GM18520 (cell line): ENCODE measurements around the gene PRKCE.

Experiments
- ATAC-seq: cut with Tn5 transposase; IDR thresholded peaks from one replicate; pipeline ENCODE4 v1.9.1; 2021; ENCODE audit not compliant: unreplicated experiment

Gene PRKCE

DNA sequence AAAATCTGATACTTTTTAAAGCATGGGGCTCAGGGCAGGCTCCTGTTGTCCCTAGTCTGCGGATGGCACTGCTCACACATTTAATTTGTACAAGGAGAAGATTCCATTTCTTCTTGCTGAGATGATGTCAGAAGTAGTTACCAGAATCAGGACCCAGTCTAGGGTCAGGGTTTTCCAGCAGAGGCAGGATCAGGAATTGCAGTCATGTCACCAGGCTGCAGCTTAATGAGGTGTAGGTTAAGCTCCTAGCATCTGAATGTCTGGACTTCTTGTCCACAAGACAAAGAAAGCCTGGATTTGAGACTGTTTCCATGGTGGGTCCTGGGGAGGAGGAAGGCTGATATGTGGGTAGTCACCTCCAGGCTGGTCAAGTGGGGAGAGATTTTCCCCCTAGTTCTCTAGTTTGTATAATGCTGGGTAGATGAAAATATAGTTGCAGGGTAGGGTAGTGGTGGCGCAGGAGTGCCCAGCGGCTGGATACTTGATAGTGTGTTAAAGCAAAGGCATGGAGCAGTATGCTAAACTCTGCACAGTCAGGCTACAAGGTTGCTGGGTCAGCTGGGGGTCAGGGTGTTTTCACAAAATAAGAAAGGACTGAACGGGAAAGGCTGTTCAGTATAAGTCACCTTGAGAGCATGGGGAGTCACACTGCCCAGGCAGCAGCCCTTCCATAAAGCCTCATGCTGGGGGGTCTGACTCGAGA, 148.4 kb downstream of the PRKCE start:
- no peak for ATAC-seq

DNA sequence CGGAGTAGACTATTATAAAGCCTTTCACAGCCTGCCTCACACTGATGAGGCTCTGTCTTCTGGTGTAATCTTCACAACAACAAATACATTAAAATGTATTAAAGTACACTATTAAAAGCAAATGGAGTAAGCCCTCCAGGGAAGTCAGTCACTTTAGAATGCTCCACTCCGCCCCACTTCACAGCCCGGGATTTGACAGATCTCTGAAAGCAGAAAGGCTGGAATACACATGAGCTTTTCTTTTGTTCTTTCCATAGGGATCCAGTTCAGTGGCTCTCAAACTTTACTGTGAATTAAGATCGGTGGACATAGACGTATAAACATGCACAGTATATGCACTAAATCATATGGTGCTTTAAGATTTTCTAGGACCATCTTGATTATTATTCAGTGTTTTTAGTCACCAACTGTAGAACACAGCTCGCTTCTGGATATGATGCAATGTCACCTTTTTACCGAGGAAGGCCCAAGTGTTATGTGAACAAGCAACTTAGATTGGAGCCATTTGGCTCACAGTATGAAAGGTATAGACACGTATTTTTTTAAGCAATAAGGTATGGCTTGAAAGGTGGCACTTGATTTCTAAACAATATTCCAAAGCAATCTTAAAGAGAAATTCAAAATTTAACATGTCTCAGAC, 151.1 kb downstream of the PRKCE start:
- ATAC-seq = no peak

DNA sequence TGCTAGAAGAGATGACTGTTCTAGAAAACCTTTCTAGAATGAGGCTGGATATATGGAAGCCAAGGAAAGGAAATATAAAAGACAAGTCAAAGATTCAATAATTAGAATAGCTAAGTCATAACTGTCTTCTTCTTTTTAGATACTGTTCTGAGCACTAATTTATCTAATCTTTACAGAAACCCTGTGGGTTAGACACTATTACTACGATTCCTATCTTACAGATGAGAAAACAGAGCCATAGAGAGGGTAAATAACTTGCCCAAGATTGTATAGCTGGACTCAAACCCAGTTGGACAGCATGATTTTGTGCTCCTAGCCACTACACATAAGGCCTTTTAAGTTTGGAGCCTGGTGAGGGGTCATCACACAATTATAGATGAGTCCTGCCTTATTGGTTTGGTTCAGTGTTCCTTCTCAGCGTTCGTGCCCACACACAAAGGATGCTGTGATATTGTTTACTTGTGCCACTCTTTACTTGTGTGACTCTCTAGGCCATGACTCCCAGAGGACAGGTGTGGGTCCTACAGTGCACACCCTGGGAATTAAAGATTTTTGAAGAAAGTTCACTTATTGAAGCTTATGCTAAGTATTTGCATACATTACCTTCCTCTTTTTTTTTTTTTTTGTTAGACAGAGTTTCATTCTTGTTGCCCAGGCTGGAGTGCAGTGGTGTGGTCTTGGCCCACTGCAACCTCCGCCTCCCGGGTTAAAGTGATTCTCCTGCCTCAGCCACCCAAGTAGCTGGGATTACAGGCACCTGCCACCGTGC, 153.7 kb downstream of the PRKCE start:
- no peak for ATAC-seq

DNA sequence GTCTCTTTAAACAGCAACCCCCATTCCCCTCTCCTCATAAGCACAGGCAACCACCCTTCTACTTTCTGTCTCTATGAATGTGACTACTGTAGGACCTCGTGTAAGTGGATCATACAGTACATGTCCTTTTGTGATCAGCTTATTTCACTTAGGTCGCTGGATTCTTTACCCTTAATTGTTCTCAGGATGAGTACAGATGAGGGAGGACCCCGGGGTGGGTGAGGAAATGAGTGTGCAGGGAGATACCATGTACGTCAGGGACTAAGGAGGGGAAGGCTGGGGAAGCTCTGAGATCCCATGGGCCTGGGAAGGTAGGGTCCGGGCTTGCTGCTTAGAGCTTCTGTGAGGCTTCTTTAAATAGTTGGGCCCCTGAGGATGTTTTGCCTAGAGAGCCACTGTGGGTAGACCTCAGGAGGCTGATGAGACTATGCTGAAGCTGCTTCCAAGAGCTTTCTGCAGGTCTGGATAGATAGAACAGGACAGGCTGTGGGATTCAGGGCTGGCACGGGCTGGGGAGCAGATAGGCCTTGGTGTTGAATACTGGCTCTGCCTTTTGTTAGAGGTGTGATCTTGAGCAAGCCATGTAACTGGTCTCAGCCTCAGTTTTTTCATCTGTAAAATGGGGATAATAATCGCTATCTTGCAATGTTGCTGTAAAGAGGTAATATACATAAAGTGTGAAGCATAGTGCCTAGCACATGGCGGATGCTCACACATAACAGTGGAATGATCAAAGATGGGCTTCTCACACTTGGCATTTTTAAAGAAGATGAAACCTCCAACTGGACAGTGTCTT, 155.3 kb downstream of the PRKCE start:
- ATAC-seq = no peak

DNA sequence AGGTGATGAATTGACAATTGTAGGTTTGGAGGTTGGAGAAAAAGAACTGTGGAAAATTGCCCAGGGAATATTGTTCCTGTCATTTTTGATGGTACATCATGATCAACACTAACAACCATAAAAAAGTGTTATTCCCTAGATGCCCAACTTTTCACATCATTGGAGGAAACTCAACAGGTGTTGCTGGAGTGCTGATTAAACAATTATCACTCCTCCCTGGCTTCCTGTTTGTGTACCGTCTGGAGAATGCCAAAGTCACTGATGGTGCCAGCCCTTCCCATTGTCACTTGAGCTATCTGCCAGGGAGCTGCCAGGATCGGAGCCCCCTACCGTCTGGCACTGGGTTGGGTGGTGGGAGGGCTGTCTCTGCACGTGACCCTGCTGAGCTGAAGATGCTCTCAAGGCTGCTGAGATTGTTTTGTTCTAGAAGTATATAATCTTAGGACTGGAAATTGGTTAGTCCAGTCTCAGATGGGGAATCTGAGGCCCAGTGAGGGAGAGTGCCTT, 156.9 kb downstream of the PRKCE start:
- no peak for ATAC-seq

DNA sequence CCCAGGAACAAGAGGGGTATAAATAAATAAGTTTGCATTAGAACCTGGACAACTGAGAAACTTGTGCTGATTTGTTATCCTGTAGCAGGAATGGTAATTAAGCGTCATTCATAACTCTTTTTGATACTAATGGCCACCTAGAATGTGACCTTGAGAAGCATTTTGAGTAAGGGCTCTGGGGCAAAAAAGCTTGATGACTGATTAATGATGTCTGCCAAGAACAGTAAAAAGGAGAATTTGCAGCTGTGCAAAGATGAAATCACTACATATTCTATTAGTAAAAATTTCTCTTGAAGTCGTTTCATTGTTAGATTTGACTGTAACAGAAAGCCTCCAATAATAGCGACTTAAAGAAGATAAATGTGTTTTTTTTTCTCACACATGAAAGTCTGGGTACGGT, 157.7 kb downstream of the PRKCE start:
- ATAC-seq = no peak

DNA sequence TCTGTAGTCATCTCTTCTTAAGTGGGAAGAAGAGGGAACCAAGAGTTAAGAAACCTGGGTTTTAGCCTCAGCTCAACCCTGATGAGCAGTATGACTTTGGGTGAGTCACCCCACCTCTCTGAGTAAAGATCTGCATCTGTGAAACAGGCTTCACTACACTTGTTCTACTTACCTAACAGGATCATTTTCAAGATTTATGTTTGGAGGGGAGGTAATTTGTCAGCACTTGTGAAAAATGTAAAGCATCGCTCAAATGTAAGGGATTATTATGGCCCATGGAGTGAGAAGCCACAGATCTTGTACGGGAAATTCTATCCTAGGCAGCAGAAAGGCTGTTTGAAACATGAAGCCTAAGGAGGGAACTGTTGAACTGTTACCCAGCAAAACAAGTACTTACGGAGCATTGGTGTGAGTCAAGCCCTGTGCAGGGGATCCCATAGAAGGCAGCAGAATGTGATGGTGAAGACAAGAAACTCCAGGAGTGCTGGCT, 160.6 kb downstream of the PRKCE start:
- ATAC-seq = no peak

DNA sequence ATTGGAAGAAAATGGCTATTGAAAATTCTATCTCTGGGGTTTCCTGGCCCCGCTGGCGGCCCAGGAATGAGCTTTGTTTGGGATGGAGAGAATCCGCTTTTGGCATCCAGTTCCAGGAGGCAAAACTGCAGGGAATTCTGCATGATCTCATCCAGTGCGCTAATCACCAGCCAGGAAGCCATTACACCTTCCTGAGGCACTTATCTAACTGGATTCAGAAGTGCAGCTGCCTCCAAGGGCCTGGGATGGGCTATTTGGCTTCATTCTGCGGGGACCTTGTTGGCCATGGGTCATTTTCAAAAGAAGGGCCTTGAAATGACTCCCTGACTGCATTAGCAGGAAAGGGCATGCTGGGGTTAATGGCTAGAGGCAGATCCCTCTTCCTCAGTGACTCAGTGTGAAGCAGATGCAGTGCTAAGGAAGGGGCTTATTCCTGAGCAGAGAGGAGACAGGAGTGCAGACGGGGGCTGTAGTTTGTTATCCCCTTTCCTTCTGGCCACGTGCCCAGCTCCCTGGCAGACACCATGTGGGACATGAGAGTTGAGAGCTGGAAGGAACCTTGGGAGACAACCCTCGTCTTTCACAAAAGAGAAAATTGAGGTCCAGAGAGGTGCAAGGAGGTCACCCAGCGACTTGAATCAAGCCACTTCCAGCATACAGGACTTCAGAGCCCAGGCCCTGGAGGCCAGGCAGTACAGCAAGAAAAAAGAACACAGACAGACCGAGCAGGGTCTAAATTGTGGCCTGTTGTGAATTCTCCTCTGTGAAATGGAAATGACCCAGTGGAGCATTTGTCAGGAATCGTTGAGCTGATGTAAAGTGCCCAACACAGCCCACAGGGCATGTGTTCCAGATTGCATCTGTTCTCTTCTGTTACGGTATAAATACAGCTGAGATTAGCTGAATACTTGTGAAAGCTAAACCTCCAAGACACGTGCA, 161.8 kb downstream of the PRKCE start:
- no peak for ATAC-seq

DNA sequence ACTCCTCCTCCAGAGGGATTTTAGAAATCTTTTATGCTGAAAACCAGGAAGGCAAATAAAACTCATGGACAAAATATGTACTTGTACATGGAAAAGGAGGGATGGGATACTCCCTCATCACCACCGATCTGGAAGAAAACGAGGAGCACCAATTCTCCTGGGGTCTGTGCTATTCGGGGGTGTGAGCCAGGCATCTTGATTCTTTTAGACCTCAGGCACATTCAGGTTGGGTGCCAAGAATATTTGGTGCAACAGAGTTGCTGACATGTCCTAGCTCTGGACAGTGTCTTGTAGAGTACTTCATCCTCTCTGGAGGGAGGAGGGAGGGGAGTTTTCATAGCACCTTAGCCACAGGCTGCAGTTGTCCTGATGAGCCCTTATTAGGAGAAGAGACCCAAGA, 163.0 kb downstream of the PRKCE start:
- no peak for ATAC-seq

DNA sequence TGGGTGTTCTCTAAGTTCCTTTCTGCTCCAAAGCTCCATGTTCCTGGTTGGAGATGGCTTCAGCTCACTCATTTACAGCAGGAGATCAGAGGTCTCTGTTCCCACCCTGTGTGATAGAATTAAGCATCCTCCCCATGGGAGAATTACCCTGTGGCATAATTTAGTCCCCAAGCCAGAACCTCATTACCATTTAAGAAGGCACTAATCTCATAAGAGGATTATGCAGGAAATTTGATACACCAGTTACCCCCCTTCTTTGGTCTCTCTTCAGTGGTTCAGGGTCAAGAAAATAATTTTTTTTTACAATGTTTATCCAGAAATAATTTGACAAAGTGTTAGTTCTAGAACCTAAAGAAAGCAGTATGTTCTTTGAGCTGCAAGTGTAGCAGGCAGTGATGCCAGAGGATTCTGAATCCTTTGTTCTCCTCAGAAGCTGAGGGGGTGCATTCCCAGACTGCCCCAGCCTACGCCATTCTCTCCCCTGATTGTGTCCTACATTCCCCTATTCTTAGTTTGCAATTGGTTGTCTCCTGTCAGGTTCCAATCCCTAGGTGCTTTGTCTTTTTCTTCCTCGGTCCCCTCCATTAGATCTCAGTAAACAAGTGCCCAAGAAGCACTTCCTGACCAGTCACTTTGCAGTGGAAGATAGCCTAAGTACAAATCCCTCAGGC, 163.6 kb downstream of the PRKCE start:
- no peak for ATAC-seq

DNA sequence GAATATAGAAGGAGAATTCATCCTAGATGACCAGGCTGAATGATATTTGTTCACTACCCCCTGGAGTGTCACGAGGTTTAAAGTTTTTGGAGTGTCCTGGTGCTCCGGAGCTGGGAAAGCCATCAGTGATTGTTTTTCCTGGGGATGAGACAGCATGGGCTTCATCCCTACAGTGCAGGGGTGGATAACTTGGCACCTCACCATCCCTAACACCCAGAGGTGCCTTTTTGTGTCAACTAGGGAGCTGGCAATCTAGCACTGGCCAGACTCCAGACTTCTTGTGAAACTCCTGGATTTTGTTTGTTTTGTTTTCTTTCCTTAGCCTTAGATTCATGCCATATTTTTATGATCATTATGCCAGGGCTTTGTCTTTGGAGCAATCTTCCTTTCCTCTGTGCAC, 164.8 kb downstream of the PRKCE start:
- no peak for ATAC-seq

DNA sequence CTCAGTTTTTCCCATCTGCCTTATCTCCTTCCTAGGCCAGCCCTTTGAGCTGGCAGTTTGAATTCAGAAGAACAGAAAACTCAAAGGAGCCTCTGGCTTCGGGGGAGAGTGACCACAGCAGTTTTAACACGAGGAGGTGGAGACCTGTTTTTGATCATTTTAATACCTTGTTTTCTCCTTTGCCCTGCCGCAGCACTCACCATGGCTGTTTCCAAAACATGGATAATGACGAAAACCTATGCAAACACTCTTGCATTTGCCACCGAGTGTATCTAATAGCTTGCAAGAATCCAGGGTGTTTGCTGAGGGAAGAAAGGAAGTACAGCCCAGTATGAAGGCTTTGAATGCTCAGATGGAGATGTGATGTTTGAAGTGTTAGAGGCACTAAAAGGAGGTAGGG, 167.1 kb downstream of the PRKCE start:
- no peak for ATAC-seq

DNA sequence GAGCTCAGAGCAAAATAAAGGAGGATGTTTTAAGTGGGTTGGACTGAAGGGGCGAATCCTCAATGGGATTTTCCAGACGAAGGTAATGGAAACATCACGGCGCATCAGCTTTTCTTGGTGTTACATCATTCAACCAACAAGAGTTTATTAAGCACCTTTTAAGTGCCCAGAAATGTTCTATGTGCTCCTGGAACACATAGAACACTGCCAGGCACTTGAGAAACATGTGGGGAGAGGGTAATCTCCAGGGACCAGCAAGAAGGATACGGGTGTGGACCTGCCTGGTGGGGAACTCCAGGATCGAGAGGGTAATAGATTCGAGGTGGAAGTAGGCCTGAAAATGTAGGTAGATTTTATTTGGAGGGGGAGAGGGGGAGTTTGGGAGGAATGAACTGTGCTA, 168.6 kb downstream of the PRKCE start:
- no peak for ATAC-seq

DNA sequence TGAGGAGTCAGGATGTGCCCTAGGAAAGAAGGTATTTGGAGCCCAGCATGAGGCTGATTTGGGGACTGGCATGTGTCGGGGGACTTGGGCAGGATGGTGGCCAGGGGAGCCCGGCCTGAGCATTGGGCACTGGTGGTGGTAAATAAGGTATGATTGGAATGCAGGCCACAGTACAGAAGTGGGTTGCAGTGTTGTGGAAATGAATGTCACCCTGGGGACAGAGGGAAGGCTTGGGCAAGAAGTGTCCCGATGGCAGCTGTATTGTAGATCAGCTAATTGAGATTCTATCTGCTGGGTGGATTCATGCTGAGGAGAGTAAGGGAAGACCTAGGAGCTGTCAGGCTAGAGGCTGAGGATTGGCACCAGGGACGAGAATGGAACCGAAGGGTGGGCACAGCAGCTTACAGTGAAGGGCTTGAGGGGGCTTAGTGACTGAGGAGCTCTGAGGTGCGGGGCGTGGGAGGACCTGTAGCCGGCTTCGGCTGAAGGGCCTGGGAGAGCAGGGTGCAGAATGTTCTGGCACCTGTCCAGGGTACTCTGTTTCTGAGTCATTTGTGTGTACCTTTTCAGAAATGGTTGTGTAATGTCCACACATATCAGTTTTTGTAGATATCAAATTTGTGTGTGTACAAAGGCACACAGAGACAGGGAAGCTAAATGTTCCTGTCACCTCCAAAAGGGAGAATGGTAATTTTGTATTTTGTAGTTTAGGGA, 170.2 kb downstream of the PRKCE start:
- ATAC-seq = no peak

DNA sequence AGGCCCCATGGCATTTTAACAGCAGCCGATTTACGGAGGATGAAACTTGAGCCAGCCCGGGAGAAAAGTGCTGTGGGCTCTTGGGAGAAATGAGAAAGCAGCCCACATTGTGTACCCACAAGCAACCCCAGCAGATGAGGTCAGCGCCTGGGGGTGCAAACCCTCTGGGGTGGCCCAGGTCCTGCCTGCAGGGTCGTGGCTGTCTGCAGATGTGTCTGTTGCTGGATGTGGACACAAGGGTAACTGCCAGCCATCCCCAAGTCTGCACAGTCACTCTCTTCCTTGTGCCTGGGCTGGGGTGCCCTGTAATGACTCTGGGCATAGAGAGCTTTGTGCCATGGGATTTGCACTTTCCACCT, 170.8 kb downstream of the PRKCE start:
- no peak for ATAC-seq

DNA sequence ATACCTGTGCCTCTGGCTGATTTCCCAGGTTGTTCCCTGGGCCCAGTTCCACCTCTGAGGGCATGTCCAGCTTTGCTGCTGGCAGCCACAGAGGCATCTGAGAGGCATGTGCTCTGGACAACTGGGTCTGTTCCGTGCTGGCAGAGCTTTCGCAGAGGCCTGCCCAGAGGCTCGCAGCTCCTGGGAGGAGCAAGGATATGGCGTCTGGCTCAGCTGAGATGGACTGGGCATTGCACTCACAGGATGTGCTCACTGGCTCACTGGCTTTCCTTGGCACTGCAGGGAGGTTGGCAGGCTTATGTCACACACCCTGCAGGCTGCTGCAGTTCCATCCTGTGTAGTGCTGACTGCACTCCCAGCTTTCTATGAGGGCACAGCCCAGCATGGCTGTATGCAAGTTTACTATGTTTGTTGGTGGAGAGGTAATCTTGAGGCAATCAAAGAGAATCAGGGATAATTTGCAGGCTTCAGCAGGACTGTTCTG, 172.3 kb downstream of the PRKCE start:
- no peak for ATAC-seq

DNA sequence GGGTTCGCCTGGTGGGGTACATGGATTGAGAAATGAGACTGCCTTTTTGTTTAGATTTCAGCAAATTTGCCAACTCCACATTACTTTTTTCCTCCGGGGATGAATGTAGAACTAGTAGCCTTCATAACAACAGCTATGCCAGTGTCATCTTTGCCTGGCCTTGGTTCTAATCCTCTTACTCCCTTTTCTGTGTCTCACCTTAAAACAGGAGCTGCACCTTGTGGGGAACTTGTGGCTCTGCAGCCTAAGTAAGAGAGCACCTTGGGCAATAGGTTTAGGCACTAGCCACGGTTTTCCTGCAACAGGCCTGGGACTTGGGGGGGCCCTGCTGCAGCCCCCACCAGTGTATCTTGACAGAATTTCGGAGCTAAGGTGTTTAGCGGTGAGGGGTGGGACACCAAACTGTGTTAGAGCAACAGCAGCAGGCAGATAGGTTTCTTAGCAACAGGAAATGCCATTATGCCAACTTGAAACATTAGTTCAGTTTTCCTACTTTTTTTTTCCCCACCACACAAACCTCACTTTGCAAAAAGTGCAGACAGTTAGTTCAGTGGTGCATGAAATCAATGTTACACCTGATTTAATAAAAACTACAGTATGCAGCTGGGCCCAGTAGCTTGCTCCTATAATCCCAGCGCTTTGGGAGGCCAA, 173.7 kb downstream of the PRKCE start:
- no peak for ATAC-seq

DNA sequence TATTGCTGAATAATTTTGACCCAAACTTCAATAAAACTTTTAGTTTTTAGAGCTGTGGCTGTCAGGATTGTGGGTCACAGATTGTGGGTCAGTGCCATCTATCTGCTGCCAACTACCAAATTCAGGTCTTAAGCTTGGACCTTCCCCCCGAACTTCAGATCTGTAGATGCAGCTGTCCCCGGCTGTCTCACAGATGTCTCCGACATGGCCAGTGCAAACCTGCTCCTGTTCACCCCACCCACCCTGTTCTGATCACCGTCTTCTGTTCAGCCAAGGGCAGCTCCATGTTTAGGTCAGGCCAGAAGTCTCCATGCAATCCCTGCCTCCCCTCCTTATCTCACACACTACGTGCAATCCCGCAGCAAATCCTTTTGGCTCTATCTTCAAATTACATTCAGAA, 175.0 kb downstream of the PRKCE start:
- no peak for ATAC-seq
